Neural progenitor cell (in vitro differentiated cells): ENCODE measurements around the gene DCST2. TPM values are rescaled to one million over a fixed set of nuclear protein-coding genes. Genes with fewer than 3 reads are reported as not detected.

Source experiments
- DNase-seq: peaks from one replicate; pipeline ENCODE4 v3.0.0-alpha.2; 2016; ENCODE audit warnings: low spot score
- H2AFZ ChIP-seq: fragments of 200-600 bp; sonication (generic); replicated peaks from 2 replicates; pipeline ENCODE4 v1.6.1; 2016; ENCODE audit warnings: antibody characterized with exemption
- H3F3A ChIP-seq: fragments of 200-600 bp; sonication (generic); 2 replicates; pipeline ENCODE4 v1.6.1; 2016; ENCODE audit warnings: antibody characterized with exemption, low read depth
- H3K27ac ChIP-seq: fragments of 200-600 bp; sonication (generic); 2 replicates; pipeline ENCODE4 v1.5.1; 2016; ENCODE audit warnings: mild to moderate bottlenecking
- H3K27me3 ChIP-seq: fragments of 200-600 bp; sonication (generic); 2 replicates; pipeline ENCODE4 v1.6.1; 2016; ENCODE audit warnings: mild to moderate bottlenecking, moderate library complexity
- H3K36me3 ChIP-seq: fragments of 200-600 bp; sonication (generic); 2 replicates; pipeline ENCODE4 v1.5.1; 2016
- H3K4me1 ChIP-seq: fragments of 200-600 bp; sonication (generic); 2 replicates; pipeline ENCODE4 v1.6.1; 2016; ENCODE audit warnings: mixed run types
- H3K4me2 ChIP-seq: fragments of 200-600 bp; sonication (generic); 2 replicates; pipeline ENCODE4 v1.6.1; 2016
- H3K4me3 ChIP-seq: fragments of 200-600 bp; sonication (generic); 2 replicates; pipeline ENCODE4 v1.5.1; 2016
- H3K79me2 ChIP-seq: fragments of 200-600 bp; sonication (generic); 2 replicates; pipeline ENCODE4 v1.6.1; 2016; ENCODE audit warnings: low read depth
- H3K9ac ChIP-seq: fragments of 200-600 bp; sonication (generic); 2 replicates; pipeline ENCODE4 v1.6.1; 2016
- H3K9me3 ChIP-seq: fragments of 200-600 bp; sonication (generic); 2 replicates; pipeline ENCODE4 v1.5.1; 2016; ENCODE audit warnings: low read depth
- H4K20me1 ChIP-seq: fragments of 200-600 bp; sonication (generic); 2 replicates; pipeline ENCODE4 v1.6.1; 2016; ENCODE audit warnings: low read depth
- H3K27ac Mint-ChIP-seq: 3 replicates; pipeline ENCODE4 v1.8.0; 2021; ENCODE audit warnings: mixed read lengths
- H3K27me3 Mint-ChIP-seq: 2 replicates; pipeline ENCODE4 v1.8.0; 2022; ENCODE audit warnings: low read depth, mild to moderate bottlenecking, inconsistent platforms, moderate library complexity, mixed read lengths; ENCODE audit not compliant: insufficient read depth
- H3K36me3 Mint-ChIP-seq: 3 replicates; pipeline ENCODE4 v1.8.0; 2021; ENCODE audit warnings: mixed read lengths
- H3K4me1 Mint-ChIP-seq: 3 replicates; pipeline ENCODE4 v1.8.0; 2021; ENCODE audit warnings: mixed read lengths
- H3K4me3 Mint-ChIP-seq: 3 replicates; pipeline ENCODE4 v1.8.0; 2021; ENCODE audit warnings: mild to moderate bottlenecking, moderate library complexity, mixed read lengths
- H3K9me3 Mint-ChIP-seq: 3 replicates; pipeline ENCODE4 v1.8.0; 2020; ENCODE audit warnings: mixed read lengths
- EZH2 ChIP-seq: fragments of 200-600 bp; sonication (generic); IDR thresholded peaks from 2 replicates; pipeline ENCODE4 v1.6.1; 2017; ENCODE audit warnings: antibody characterized with exemption, mild to moderate bottlenecking, moderate library complexity
- EZH2phosphoT487 ChIP-seq: fragments of 200-600 bp; sonication (generic); IDR thresholded peaks from 2 replicates; pipeline ENCODE4 v1.6.1; 2017; ENCODE audit warnings: antibody characterized with exemption
- total RNA-seq: library from RNA; depleted of rRNA; stranded (reverse); fragments of >200 nt; gene quantifications from 2 replicates; pipeline ENCODE4 v1.2.3, GENCODE V29; 2015; ENCODE audit warnings: low replicate concordance
- TF ChIP-seq, protein P1 (sequence below): fragments of 200-600 bp; sonication (generic); IDR thresholded peaks from 2 replicates; pipeline ENCODE4 v1.5.1; 2017; ENCODE audit warnings: antibody characterized with exemption, mild to moderate bottlenecking

Gene DCST2
- total RNA-seq, 1 donor from 2014 or later: 1.8 TPM

GRCh38 chr1:155068599-155068998, 35.0 kb upstream of the DCST2 start:
- Histone ChIP-seq H3K79me2 (peaks cover 13% of the 10 kb centered on the region), H3K27ac (no peak overlapping the region), H2AFZ (no peak overlapping the region), H3F3A (peaks cover 53% of the 10 kb centered on the region), H3K9me3 (no peaks in the 10 kb centered on the region), H4K20me1 (peaks cover 36% of the 10 kb centered on the region), H3K4me1 (peaks cover 28% of the 10 kb centered on the region), H3K4me2 (no peak overlapping the region), H3K4me3 (no peak overlapping the region), H3K9ac (no peak overlapping the region), H3K27me3 (peaks cover 35% of the 10 kb centered on the region), H3K36me3 (no peaks in the 10 kb centered on the region)
- H3K36me3 Mint-ChIP-seq: peaks cover 9% of the 10 kb centered on the region
- peak overlapping the region; percentile 56 for H3K4me3 Mint-ChIP-seq
- peaks cover 2% of the 10 kb centered on the region for H3K9me3 Mint-ChIP-seq
- peaks cover 50% of the 10 kb centered on the region for H3K4me1 Mint-ChIP-seq
- H3K27ac Mint-ChIP-seq: no peak overlapping the region
- peaks cover 10% of the 10 kb centered on the region for H3K27me3 Mint-ChIP-seq
- TF ChIP-seq, protein P1, sequence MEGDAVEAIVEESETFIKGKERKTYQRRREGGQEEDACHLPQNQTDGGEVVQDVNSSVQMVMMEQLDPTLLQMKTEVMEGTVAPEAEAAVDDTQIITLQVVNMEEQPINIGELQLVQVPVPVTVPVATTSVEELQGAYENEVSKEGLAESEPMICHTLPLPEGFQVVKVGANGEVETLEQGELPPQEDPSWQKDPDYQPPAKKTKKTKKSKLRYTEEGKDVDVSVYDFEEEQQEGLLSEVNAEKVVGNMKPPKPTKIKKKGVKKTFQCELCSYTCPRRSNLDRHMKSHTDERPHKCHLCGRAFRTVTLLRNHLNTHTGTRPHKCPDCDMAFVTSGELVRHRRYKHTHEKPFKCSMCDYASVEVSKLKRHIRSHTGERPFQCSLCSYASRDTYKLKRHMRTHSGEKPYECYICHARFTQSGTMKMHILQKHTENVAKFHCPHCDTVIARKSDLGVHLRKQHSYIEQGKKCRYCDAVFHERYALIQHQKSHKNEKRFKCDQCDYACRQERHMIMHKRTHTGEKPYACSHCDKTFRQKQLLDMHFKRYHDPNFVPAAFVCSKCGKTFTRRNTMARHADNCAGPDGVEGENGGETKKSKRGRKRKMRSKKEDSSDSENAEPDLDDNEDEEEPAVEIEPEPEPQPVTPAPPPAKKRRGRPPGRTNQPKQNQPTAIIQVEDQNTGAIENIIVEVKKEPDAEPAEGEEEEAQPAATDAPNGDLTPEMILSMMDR: no peak
- TF ChIP-seq EZH2phosphoT487 (no peak), EZH2 (no peak)
- no peak for DNase-seq

DNA sequence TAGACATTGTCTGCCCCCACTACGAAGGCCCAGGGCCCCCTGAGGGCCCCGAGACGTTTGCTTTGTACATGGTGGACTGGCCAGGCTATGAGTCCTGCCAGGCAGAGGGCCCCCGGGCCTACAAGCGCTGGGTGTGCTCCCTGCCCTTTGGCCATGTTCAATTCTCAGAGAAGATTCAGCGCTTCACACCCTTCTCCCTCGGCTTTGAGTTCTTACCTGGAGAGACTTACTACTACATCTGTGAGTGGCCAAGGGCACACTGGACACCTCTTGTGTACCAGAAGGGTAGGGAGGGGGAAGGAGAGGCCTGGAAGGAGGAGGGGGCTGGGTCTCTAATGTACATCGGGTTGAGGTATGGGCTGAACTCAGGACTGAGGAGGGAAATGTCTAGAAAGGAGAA, 33.2 kb upstream of the DCST2 start:
- H2AFZ ChIP-seq: no peak overlapping the region
- H3K4me3 Mint-ChIP-seq: no peak overlapping the region

GRCh38 chr1:155064832-155065429, 31.4 kb upstream of the DCST2 start:
- TF ChIP-seq, protein P1: no peak
- TF ChIP-seq EZH2 (no peak), EZH2phosphoT487 (no peak)
- H3K36me3 Mint-ChIP-seq: peaks cover 9% of the 10 kb centered on the region
- peaks cover 7% of the 10 kb centered on the region for H3K27me3 ChIP-seq
- H3K27me3 Mint-ChIP-seq: peaks cover 10% of the 10 kb centered on the region
- no peak overlapping the region for H3K9ac ChIP-seq
- H3K36me3 ChIP-seq: no peaks in the 10 kb centered on the region
- no peaks in the 10 kb centered on the region for H3K9me3 ChIP-seq
- peak overlapping the region; percentile 89 for H3K4me3 Mint-ChIP-seq
- H3K4me2 ChIP-seq: peak overlapping the region; percentile 94
- peaks cover 45% of the 10 kb centered on the region for H3K4me1 Mint-ChIP-seq
- no peak overlapping the region for H3K27ac ChIP-seq
- DNase-seq: no peak
- peaks cover 42% of the 10 kb centered on the region for H4K20me1 ChIP-seq
- H2AFZ ChIP-seq: no peak overlapping the region
- peaks cover 40% of the 10 kb centered on the region for H3F3A ChIP-seq
- peak overlapping the region; percentile 82 for H3K27ac Mint-ChIP-seq
- peak overlapping the region; percentile 93 for H3K4me3 ChIP-seq
- H3K79me2 ChIP-seq: peaks cover 13% of the 10 kb centered on the region
- H3K9me3 Mint-ChIP-seq: peaks cover 2% of the 10 kb centered on the region
- peaks cover 23% of the 10 kb centered on the region for H3K4me1 ChIP-seq

More for the DNA sequence above, 33.2 kb upstream of the DCST2 start:
- Mint-ChIP-seq H3K9me3 (peaks cover 2% of the 10 kb centered on the region), H3K27ac (peak overlapping the region; percentile 67), H3K36me3 (peaks cover 9% of the 10 kb centered on the region), H3K27me3 (peaks cover 12% of the 10 kb centered on the region), H3K4me1 (peaks cover 49% of the 10 kb centered on the region)
- H3K27ac ChIP-seq: no peak overlapping the region
- peaks cover 56% of the 10 kb centered on the region for H3F3A ChIP-seq
- no peak for TF ChIP-seq EZH2phosphoT487
- TF ChIP-seq EZH2: no peak
- TF ChIP-seq, protein P1: no peak
- H3K36me3 ChIP-seq: no peaks in the 10 kb centered on the region
- no peak overlapping the region for H3K4me2 ChIP-seq
- H3K79me2 ChIP-seq: peaks cover 13% of the 10 kb centered on the region
- H3K4me3 ChIP-seq: no peak overlapping the region
- peaks cover 39% of the 10 kb centered on the region for H4K20me1 ChIP-seq
- peaks cover 34% of the 10 kb centered on the region for H3K4me1 ChIP-seq
- DNase-seq: no peak
- H3K9ac ChIP-seq: no peak overlapping the region
- H3K27me3 ChIP-seq: peaks cover 24% of the 10 kb centered on the region
- H3K9me3 ChIP-seq: no peaks in the 10 kb centered on the region
